GM19043 (cell line): ENCODE measurements around the gene PAXX.

Source experiments
- ATAC-seq: cut with Tn5 transposase; IDR thresholded peaks from one replicate; pipeline ENCODE4 v1.9.1; 2021; ENCODE audit warnings: low read depth; ENCODE audit not compliant: unreplicated experiment

Gene PAXX

DNA sequence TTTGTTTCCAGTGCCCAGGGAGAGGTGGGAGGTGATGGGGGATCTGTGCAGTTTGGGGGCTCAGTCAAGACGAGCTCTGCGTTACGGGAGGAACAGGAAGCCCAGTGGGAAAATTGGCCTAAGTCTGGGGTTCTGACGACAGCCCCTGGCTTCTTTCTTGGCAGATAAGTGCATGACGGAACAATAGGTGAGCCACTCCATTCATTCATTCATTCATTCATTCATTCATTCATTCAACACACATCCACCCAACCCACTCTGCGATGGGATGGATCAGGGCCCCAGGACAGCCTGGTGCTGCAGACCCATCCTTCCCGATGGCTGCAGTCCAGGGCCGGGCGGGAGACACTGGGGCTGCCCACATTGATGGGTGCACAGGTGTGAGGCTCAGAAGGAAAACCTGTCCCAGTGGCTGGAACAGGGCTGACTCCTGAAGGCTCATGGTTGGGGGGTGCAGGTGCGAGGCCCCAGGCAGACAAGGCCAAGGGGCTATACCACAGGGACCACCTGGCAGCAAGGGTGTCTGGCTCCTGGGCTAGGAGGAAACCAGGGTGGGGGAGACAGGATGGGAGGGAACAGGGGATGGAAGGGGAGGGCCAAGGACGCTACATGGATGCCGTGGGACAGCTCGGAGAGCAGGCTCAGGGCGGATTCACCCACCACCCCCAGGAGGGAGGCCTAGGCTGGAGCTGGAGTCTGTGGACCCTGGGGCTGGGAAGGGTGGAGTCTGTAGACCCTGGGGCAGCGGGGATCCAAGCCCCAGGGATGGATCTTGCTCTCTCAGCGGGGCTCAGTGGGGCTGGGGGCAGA lies 11.3 kb upstream of the PAXX start:
- no peak for ATAC-seq

DNA sequence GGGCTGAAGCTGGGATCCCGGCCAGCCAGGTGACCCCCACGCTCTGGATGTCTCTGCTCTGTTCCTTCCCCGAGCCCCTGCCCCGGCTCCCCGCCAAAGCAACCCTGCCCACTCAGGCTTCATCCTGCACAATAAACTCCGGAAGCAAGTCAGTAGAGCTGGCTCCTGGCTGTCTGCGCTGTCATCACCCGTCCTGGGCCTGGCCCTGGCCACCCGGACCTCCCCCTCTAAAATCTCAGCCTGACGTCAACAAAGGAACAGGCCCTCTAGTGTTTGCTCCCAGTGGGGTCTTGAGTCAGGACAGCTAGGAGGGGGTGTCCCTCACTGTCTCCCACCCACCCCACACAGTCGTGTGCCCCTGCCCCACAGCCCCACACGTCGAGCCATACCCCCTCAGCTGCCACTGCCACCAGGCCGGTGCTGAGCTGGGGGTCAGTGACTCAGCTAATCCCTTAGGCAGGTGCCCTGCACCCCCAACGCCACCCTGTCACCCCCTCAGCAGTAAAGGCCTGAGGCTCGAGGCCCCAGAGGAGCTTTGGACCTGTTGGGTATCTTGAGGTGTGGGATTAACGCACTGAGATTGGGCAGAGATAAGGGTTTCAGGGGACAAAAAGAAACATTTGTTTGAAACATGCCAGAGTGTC lies 10.5 kb upstream of the PAXX start:
- no peak for ATAC-seq

DNA sequence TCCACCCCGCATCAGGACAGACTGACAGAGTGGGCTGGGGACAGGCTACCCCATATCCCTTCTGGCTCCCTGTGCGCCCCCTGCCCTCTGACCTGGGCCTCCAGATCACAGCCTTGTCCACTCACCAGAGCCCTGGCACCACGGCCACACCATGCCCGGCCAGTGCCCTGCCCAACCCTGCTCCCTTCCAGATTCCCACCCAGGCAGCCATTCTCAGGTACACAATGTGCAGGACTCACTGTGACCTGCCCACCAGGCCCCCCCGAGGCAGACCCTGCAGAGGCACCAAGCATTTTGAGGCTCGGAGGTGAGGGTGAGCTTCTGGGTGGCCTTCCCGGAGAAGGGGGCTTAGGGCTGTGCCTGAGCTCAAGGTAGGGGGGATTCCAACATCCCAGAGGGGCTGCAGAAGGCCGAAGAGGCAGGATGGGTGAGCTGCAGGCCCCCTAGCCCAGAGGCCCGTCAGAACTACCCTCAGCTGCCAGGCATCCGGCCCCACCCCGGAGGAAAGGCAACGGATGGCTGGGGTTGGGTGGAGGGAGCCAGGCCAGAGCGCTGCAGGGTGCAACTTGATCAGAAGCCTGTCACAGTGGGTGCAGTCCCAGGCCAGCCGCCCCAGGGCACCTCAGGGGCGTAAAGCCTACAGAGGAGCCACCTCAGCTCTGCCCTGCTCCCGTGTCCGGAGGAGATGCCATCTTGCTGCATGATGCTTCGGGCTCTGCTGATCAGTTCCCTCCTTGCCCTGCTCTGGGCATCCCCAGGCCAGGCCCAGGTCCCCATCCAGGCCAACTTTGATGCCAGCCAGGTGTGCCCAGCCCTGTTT lies 9.8 kb upstream of the PAXX start, which contains the start of gene LCNL1:
TSS of gene LCNL1 (plus strand) at position 762 of the 820 bp plus-strand sequence. CDS start 594 bp downstream, outside the sequence.
- no peak for ATAC-seq

DNA sequence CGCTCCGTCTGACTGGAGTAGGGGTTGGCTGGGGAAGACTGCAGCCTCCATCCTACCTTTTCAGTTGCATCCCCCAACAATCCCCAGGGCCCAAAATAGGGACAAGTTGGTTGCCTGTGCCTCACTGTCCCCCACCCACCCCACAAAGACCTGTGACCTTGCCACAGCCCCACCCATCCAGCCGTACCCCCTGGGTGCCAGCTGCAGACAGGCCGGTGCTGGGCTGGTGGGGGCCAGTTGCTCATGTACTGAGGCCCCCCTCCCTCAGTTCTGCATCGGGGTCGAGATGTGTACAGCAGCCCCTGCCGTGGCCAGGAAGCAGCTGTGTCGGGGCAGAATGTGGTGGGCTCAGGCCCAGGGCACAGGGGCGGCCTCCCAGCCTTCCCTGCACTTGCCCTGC lies 9.1 kb upstream of the PAXX start:
- ATAC-seq, result no peak

DNA sequence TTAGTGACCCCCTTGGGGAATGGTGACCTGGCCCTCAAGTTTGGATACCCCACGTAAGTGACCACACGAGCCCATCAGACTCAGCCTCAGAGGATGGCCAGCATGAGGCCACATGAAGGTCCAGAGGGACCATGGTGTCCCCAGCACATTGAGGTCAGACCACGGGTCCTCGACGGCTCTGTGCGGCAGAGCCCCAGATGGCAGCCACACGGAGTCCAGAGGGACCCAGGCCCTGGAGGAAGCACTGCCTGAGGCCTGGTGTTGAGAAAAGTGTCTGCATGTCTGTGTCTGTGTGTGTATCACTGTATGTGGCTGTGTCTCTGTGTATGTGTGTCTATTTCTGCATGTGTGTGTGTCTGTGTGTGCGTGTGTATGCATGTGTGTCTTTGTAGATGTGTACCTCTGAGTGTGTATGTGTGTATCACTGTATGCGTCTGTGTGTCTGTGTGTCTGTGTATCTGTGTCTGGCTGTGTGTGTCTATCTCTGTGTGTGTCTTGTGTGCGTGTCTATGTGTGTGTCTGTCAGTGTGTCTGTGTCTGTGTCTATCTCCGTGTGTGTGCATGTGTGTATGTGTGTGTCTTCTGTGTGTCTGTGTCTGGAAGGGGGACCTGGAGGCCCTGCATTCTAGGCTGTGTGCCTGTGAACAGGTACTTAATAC lies 8.4 kb upstream of the PAXX start:
- no peak for ATAC-seq

DNA sequence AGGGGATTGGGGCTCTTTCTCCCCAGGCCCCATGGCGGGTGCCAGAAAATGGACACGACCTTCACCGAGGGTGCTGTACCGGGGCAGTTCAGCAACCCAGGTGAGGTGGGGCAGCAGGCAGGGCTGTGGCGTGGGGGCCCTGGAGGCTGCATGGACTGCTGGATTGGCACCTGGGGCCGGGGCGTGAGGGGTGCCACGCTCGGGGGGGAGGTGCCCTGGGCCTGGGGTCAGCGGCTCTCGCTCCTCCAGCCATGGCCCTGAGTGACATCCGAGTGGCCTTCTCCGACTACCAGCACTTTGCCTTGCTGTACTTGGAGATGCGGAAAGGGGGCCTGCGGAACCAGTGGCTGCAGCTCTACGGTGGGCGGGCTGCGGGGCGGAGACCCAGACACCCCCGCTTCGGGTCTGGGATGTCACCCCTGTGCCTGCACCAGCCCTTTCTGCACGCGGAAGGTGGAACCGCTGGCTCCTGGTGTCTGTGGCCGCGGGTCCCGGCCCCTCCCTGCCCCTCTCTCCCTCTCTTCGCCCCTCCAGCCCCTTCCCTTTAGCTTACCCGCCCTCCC lies 7.7 kb upstream of the PAXX start:
- no peak for ATAC-seq

DNA sequence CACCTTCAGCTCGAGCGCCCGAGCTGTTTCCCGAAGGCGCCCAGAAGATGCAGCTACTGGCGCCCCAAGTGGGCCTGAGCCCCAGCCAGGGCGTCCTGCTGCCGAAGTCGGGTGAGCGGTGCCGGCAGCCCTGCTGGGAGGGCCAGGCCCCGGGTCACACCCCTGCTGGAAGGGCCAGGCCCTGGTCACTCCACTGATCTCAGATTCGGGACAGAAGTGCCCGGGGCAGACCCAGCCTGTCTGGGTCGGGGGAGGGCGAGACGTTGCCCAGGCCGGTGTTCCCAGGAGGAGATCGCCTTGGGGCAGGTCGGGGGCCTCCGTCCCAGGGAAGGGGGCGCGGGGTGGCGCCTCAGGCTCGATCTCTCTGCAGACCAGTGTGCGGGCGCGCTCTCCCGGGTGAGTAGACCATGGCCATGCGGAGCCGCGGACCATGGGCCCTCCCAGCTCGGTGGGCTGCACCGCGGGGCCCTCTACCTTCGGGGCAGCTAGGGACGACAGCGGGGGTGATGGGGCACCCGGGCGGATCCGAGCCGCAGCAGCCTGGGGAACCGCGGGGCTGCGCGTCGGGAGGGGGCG lies 7.1 kb upstream of the PAXX start:
- ATAC-seq, result no peak

DNA sequence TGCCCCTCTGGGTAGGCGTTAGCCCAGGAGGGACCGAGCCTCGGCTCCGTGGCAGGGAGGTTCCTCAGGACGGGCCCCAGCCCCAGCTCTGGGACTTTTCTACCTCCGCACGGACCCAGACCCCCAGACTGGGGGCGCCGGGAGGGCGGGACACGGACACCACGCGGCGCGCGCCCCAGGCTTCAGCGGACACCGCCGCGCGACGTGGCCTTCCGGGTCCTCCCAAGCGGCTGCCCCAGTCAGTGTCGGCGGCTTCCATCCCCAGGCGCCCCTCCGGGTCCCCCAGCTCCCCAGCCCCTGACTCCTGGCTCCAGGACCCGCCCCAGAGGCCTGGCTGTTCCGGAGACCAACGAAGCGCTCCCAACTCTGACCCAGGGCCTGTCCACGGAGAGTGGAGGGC lies 6.4 kb upstream of the PAXX start:
- no peak for ATAC-seq

DNA sequence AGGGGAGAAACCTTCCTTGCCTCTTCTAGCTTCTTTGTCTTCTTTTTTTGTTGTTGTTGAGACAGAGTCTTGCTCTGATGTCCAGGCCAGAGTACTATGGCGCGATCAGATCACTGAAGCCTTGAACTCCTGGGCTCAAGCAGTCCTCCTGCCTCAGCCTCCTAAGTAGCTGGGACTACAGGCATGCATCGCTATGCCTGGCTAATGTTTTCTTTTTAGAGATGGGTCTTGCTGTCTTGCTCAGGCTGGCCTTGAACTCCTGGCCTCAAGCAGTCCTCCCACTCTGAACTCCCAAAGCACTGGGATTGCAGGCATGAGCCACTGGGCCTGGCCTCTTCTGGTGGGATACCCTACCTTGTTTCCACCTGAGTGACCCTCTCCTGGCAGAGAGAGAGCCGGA lies 3.4 kb upstream of the PAXX start:
- ATAC-seq, result no peak

DNA sequence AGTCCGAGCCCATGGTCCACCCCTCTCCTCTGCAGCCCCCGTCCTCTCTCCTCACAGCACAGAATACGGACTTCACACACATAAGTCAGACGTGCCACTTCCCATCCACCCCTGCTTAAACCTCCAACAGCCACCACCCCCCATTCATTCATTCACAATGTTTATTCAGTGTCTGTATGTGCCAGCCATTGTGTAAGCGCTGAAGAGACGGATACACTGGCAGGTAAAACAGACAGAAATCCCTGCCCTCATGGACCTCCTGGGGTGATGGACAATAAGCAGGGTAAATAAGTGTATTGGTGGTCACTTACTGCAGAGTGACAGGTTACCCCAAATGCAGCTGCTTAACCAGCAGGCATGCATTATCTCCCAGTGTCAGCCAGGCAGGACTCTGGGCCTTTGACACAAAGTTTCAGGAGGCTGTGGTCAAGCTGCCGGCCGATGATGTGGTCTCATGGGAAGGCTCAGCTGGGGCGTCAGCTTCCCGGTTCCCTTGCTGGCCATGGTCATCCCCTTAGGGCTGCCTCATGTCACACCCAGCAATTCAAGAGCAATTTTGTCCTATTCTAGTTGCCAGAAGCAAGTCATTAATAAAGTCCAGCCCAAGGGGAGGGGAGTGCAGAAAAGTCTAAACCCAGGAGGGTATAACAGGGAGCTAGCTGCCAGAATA lies 1.8 kb upstream of the PAXX start:
- no peak for ATAC-seq

DNA sequence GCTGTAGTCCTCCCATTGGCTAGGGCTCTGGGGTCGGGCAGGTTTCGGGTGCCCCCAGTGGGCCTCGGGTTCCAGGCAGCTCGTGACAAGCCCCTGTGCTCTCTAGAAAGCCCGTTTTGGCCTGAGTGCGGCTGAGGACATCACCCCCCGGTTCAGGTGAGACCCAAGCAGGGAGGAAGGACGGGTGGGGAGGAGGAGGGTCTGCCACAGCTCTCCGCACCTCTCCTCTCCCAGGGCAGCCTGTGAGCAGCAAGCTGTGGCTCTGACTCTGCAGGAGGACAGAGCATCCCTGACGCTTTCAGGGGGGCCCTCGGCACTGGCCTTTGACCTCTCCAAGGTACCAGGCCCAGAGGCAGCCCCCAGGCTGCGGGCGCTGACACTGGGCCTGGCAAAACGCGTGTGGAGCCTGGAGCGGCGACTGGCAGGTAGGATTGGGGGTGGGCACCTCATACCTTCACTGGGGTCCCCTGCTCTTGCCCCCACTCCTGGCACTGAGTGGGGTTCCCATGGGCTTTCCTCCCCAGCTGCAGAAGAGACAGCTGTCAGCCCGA lies 672 bp downstream of the PAXX start:
- ATAC-seq, result no peak

DNA sequence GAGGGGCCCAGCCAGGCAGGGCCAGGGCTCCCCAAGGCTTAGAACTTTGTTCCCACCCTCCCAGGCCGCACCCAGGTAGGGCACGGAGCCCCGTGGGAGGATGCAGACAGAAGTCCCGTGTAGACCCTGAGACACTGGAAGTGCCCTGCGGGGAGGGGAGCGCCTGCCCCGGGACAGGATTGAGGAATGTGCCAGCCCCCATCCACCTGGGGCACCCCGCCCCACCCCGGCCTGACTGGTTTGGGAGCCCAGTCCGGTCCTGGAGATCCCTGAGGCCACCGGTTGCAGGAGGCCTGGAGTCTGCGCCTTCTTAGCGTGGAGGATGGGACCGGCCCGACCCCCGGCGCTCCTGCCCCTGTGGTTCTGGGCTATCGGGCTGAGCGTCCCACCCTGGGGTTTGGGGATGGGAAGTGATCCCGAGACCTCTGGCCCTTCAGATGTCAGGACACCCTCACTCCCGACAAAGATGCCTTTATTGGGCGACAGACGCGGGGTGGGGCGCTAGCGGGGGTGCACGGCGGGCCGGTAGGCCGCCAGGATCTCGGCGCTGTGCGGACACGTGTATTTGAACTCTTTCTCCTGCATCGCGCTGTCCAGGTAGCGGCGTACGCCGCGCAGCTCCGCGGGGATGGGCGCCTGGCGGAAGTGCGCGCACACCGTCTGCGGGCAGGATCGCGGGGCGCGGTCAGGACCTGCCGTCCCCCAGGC lies 2.1 kb downstream of the PAXX start:
- ATAC-seq, result no peak

DNA sequence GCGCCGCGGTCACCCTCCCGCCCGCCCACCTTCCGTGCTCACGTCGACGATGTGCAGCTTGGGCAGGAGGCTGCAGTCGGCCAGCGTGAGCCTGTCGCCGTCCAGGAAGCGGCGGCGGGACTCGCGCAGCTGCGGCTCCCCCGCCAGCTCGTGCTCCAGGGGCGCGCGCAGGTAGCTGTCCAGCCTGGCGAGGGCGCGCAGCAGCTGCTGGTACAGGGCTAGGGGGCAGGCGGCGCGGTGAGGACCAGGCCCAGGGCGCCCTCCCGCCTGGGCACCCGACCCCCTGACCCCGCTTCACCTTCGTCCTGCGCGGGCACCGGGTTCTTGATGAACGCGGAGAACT lies 2.6 kb downstream of the PAXX start:
- no peak for ATAC-seq

DNA sequence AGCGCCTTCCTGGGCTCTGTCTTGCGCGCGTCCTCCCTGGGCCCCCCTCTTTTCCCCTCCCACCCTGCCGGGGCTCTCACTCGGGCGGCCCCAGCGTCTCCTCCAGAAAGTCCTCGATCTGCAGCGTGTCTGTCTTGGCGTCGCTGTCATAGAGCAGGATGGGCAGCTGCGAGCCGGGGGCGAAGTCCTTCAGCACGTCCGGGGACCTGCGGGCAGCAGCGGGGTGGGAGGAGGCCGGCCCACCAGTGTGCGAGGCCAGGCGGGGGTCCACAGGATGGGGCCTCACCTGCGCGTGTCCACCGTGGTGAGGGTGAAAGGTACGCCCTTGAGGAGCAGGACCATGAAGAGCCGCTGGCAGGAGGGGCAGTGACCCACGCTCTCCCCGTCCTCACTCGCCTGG lies 3.1 kb downstream of the PAXX start:
- no peak for ATAC-seq

DNA sequence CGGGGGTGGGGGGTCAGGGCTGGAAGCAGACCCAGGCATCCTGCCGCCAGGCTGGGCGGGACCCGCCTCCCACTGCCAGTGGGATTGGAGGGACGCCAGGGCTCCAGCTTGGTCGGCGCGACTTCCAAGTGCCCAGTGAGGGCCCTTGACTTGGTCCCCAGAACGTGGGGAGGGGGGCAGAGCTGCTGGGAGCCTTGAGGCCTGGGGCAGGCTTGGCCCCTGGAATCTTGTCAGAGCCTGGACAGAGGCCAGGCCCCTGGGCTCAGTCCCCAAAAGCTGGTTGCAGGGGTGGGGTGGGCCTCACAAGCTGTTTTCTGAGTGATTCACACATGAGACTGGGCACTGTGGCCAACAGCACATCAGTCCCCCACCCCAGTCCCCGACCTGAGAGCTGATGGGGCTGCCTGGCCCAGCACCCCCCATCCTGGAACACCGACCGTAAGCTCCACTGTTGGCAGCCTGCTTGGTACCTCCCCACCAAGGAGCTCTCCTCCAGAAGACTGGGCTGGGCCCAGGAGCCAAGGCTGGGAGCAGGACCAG lies 3.6 kb downstream of the PAXX start:
- no peak for ATAC-seq

DNA sequence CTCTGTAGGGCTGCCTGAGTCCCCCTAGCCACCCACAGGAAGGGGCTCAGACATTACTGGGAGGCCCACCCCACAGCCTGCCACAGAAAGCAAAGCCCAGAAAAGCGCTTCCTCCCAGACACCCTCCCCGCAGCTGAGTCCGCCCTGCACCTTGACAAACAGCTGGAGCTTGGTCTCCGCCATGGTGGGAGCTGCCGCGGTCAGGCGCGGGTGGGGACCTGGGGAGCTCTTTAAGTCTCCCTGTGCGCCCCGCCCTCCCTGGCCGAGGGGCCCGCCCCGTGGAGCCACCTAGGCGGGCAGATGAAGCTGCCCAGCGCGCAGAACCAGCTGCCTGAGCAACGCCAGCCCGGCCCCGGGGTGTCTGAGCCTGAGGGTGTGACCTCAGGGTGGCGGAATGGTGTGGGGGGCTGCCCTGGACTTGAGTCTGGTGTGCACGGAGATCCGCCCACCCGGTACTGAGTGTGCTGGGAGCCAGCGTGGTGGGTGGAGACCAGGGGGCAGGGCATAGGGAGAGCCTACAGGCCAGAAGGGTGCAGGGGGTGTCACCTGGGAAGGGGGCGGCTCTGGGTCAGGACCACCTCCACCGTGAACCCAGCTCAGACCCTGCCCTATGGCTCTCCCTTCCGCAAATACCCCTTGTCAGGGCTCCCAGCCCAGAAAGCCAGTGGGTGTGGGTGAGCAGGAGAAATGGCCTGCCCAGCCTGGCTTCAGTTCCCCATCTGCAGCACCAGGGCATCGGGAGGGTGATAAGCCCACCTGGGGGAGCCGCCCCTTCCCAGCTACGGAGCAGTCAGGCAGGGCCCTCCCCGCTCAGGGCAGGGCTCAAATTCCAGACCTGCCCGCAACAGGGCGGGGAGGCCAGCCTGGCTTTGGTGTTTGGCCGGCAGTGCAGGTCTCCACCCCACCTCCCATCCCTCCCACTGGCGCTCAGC lies 4.4 kb downstream of the PAXX start, which contains the start of gene CLIC3:
TSS of gene CLIC3 (minus strand) at position 208 of the 932 bp plus-strand sequence. CDS start at position 183, 25 bp downstream.
- no peak for ATAC-seq

DNA sequence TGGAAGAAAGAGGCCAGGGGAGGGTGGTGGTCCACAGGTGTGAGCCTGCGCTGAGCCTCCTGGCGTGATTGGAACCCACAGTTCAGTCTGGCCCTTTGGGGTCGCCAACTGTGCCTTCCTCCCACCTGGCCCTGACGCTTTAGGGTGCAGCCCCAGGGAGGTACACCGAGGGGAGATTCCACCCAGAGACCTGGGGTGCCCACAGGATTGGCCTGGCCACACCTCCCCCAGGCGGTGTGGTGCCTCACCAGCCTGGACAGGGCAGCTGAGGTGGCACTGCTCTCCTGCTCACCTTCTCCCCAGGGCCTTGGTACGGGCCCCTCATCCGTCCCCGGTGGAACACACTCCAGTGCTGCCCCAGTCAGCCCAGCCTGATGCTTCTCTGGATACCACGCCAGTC lies 5.1 kb downstream of the PAXX start:
- ATAC-seq, result no peak
